GM23248 (cell line): ENCODE data around the gene DBX2. TPM values are rescaled to one million over a fixed set of nuclear protein-coding genes. Genes with fewer than 3 reads are reported as not detected.

Experiments
- DNase-seq: peaks from one replicate; pipeline ENCODE4 v3.0.0-alpha.2; 2015
- H2AFZ ChIP-seq: fragments of 200-600 bp; sonication (generic); 2 replicates; pipeline ENCODE4 v1.6.1; 2016; ENCODE audit warnings: antibody characterized with exemption
- H3F3A ChIP-seq: fragments of 200-600 bp; sonication (generic); 2 replicates; pipeline ENCODE4 v1.6.1; 2016; ENCODE audit warnings: mild to moderate bottlenecking, antibody characterized with exemption, mixed run types; ENCODE audit not compliant: insufficient read depth
- H3K27ac ChIP-seq: fragments of 200-600 bp; sonication (generic); 2 replicates; pipeline ENCODE4 v1.5.1; 2016; ENCODE audit warnings: mild to moderate bottlenecking
- H3K27me3 ChIP-seq: fragments of 200-600 bp; sonication (generic); replicated peaks from 2 replicates; pipeline ENCODE4 v1.6.1; 2016; ENCODE audit warnings: mild to moderate bottlenecking; ENCODE audit not compliant: insufficient read depth
- H3K36me3 ChIP-seq: fragments of 200-600 bp; sonication (generic); 2 replicates; pipeline ENCODE4 v1.6.1; 2016; ENCODE audit warnings: low read depth, mild to moderate bottlenecking
- H3K4me1 ChIP-seq: fragments of 200-600 bp; sonication (generic); 2 replicates; pipeline ENCODE4 v1.6.1; 2016; ENCODE audit warnings: mild to moderate bottlenecking; ENCODE audit not compliant: insufficient read depth
- H3K4me2 ChIP-seq: fragments of 200-600 bp; sonication (generic); one replicate; pipeline ENCODE4 v1.6.1; 2016; ENCODE audit warnings: mild to moderate bottlenecking; ENCODE audit not compliant: unreplicated experiment
- H3K4me3 ChIP-seq: fragments of 200-600 bp; sonication (generic); 2 replicates; pipeline ENCODE4 v1.5.1; 2016; ENCODE audit warnings: mild to moderate bottlenecking
- H3K79me2 ChIP-seq: fragments of 200-600 bp; sonication (generic); 2 replicates; pipeline ENCODE4 v1.6.1; 2016; ENCODE audit warnings: mild to moderate bottlenecking; ENCODE audit not compliant: insufficient read depth
- H3K9ac ChIP-seq: fragments of 200-600 bp; sonication (generic); 2 replicates; pipeline ENCODE4 v1.6.1; 2016; ENCODE audit warnings: mild to moderate bottlenecking
- H3K9me2 ChIP-seq: fragments of 200-600 bp; sonication (generic); 2 replicates; pipeline ENCODE4 v1.6.1; 2016; ENCODE audit warnings: mixed run types, mild to moderate bottlenecking, moderate library complexity; ENCODE audit not compliant: insufficient read depth
- H3K9me3 ChIP-seq: fragments of 200-600 bp; sonication (generic); one replicate; pipeline ENCODE4 v1.6.1; 2017; ENCODE audit warnings: low read depth
- H4K20me1 ChIP-seq: fragments of 200-600 bp; sonication (generic); 2 replicates; pipeline ENCODE4 v1.6.0; 2016; ENCODE audit not compliant: insufficient read depth
- EZH2 ChIP-seq: fragments of 200-600 bp; sonication (generic); IDR thresholded peaks from 2 replicates; pipeline ENCODE4 v1.6.1; 2018; ENCODE audit warnings: antibody characterized with exemption, mild to moderate bottlenecking; ENCODE audit not compliant: insufficient read depth, poor library complexity, severe bottlenecking
- EZH2phosphoT487 ChIP-seq: fragments of 200-600 bp; sonication (generic); IDR thresholded peaks from 2 replicates; pipeline ENCODE4 v1.6.1; 2018; ENCODE audit warnings: antibody characterized with exemption, moderate library complexity, mild to moderate bottlenecking, low read depth; ENCODE audit not compliant: insufficient read depth
- WGBS, 2 experiments: methylation state at CpG; one replicate each; pipeline ENCODE4 v1.1.6; 2015 to 2017; ENCODE audit warnings: low lambda C conversion rate in 2 of 2, low coverage in 1 of 2; ENCODE audit errors: missing lambda C conversion rate in 2 of 2; 5-methylcytosine and 5-hydroxymethylcytosine counted together
- in situ Hi-C: fragments of 300-500 bp; cut with MboI; formaldehyde crosslinking; loops from 2 replicates; pipeline ENCODE4 v1.15.0; 2020
- polyA plus RNA-seq: library from polyadenylated mRNA; unstranded; fragments of >200 nt; fragmentation: Nextera tagmentation; extraction: Ambion mirVana; gene quantifications from 2 replicates; pipeline ENCODE4 v1.2.1, GENCODE V29; 2016
- total RNA-seq: library from RNA; depleted of rRNA; stranded (reverse); fragments of >200 nt; shearing (Covaris generic); gene quantifications from 2 replicates; pipeline ENCODE4 v1.2.3, GENCODE V29; 2014

The DBX2 gene
- total and polyA plus RNA-seq, 2 experiments from 2014 or later = not detected

- DNase-seq = no peak
- Histone ChIP-seq H3K4me1 (no peaks in the 10 kb centered on the region), H3K27ac (no peak overlapping the region), H3K9me3 (no peaks in the 10 kb centered on the region), H3K27me3 (no peaks in the 10 kb centered on the region), H2AFZ (no peak overlapping the region), H3K36me3 (no peaks in the 10 kb centered on the region), H3K9ac (no peak overlapping the region), H3K4me3 (no peak overlapping the region), H4K20me1 (no peaks in the 10 kb centered on the region), H3F3A (no peaks in the 10 kb centered on the region), H3K79me2 (no peaks in the 10 kb centered on the region), H3K4me2 (no peak overlapping the region), H3K9me2 (no peaks in the 10 kb centered on the region)
- no peak for TF ChIP-seq EZH2phosphoT487
- no peak for TF ChIP-seq EZH2
- 19 to 22% methylated on average over 11 of the region's 11 CpGs for WGBS, 2 experiments
- in situ Hi-C loops = no loop called here
Measured at GRCh38 chr12:45034861-45035265, 16.0 kb downstream of the DBX2 start.

DNA sequence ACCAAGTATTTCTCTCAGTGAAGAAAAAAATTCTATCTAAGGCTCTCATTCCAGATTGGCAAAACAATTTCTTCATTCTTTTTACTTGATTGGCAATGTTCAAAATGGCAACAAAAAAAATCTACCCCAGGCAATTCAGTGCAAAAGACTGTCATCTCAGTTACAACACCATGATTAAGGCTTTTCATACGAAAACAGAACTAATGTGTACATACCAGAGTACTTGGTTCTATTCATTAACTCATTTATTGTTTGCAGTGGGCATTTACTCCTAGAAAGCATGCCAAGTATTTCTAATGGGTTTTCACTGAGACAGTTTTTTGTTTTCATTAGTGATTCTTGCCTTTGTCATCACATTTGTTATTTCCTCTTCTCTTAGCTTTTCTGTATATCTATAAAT lies 33.0 kb downstream of the DBX2 start:
- in situ Hi-C loops = no loop called here
- H3K9me2 ChIP-seq = no peaks in the 10 kb centered on the region; the same call in 1 of the 2 replicates
- H3K36me3 ChIP-seq = no peaks in the 10 kb centered on the region
- H3K9ac ChIP-seq = no peak overlapping the region
- no peak overlapping the region for H3K4me3 ChIP-seq
- no peak overlapping the region for H3K4me2 ChIP-seq
- WGBS, 2 experiments = 0 to 3% methylated on average over 1 of the region's 1 CpG
- H3K9me3 ChIP-seq = no peaks in the 10 kb centered on the region
- no peaks in the 10 kb centered on the region; the same call in none of the 2 replicates for H3K27me3 ChIP-seq
- DNase-seq = no peak
- no peak overlapping the region for H2AFZ ChIP-seq
- no peak overlapping the region for H3K27ac ChIP-seq
- no peaks in the 10 kb centered on the region for H4K20me1 ChIP-seq
- no peaks in the 10 kb centered on the region for H3K4me1 ChIP-seq
- no peaks in the 10 kb centered on the region for H3K79me2 ChIP-seq
- no peaks in the 10 kb centered on the region for H3F3A ChIP-seq
- TF ChIP-seq EZH2 (no peak), EZH2phosphoT487 (no peak)

- DNase-seq = no peak
- H3K4me3 ChIP-seq = no peak overlapping the region
- no peaks in the 10 kb centered on the region for H3K4me1 ChIP-seq
- H3K4me2 ChIP-seq = no peak overlapping the region
- H3K9ac ChIP-seq = no peak overlapping the region
- no peaks in the 10 kb centered on the region; the same call in 1 of the 2 replicates for H3K9me2 ChIP-seq
- no peaks in the 10 kb centered on the region for H3K79me2 ChIP-seq
- WGBS, 2 experiments = 55 to 67% methylated on average over 1 of the region's 1 CpG
- H3F3A ChIP-seq = no peaks in the 10 kb centered on the region
- H3K9me3 ChIP-seq = no peaks in the 10 kb centered on the region
- no peaks in the 10 kb centered on the region; the same call in none of the 2 replicates for H3K27me3 ChIP-seq
- H3K36me3 ChIP-seq = no peaks in the 10 kb centered on the region
- no peaks in the 10 kb centered on the region for H4K20me1 ChIP-seq
- in situ Hi-C loops = no loop called here
- no peak overlapping the region for H3K27ac ChIP-seq
- H2AFZ ChIP-seq = no peak overlapping the region
- TF ChIP-seq EZH2 (no peak), EZH2phosphoT487 (no peak)
Measured at GRCh38 chr12:45014396-45014795, 36.5 kb downstream of the DBX2 start.

- DNase-seq = no peak
- in situ Hi-C loops = no loop called here
- no peak overlapping the region for H2AFZ ChIP-seq
- TF ChIP-seq EZH2phosphoT487 = no peak
- no peak for TF ChIP-seq EZH2
- no peak overlapping the region for H3K27ac ChIP-seq
- no peaks in the 10 kb centered on the region for H3K4me1 ChIP-seq
- H3K9me2 ChIP-seq = no peaks in the 10 kb centered on the region; the same call in 1 of the 2 replicates
- H3K9me3 ChIP-seq = no peaks in the 10 kb centered on the region
- no peaks in the 10 kb centered on the region for H3F3A ChIP-seq
- no peak overlapping the region for H3K4me2 ChIP-seq
- H3K27me3 ChIP-seq = no peaks in the 10 kb centered on the region; the same call in none of the 2 replicates
- WGBS, 2 experiments = 64 to 65% methylated on average over 3 of the region's 3 CpGs
- no peak overlapping the region for H3K9ac ChIP-seq
- no peaks in the 10 kb centered on the region for H3K79me2 ChIP-seq
- no peaks in the 10 kb centered on the region for H4K20me1 ChIP-seq
- H3K4me3 ChIP-seq = no peak overlapping the region
- no peaks in the 10 kb centered on the region for H3K36me3 ChIP-seq
Measured at GRCh38 chr12:45012749-45013148, 38.1 kb downstream of the DBX2 start.

DNA sequence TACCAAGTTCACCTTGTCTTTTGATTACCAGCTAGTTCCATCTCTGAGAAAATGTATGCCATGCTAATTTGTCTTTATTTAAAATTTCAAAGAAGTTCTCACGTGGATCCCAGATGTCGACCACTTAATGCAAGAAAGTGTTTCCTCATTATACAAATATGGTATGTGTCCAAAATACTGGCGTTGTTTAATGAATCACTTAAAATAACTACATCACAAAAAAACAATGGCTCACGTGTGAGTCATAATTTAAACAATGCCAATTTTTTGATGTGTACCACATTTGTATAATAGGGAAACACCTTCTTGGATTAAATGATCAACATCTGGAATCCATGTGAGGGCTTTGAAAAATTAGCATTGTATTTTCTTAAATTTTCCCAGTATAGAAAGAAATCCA lies 40.8 kb downstream of the DBX2 start:
- no peak overlapping the region for H2AFZ ChIP-seq
- no peaks in the 10 kb centered on the region for H3F3A ChIP-seq
- H4K20me1 ChIP-seq = no peaks in the 10 kb centered on the region
- no peaks in the 10 kb centered on the region for H3K4me1 ChIP-seq
- H3K9me2 ChIP-seq = no peaks in the 10 kb centered on the region; the same call in 1 of the 2 replicates
- no peaks in the 10 kb centered on the region for H3K36me3 ChIP-seq
- DNase-seq = peak; percentile 40
- in situ Hi-C loops = no loop called here
- no peaks in the 10 kb centered on the region; the same call in none of the 2 replicates for H3K27me3 ChIP-seq
- H3K9ac ChIP-seq = no peak overlapping the region
- no peak overlapping the region for H3K27ac ChIP-seq
- 1 to 2% methylated on average over 4 of the region's 4 CpGs for WGBS, 2 experiments
- no peak overlapping the region for H3K4me3 ChIP-seq
- H3K79me2 ChIP-seq = no peaks in the 10 kb centered on the region
- TF ChIP-seq EZH2phosphoT487 = no peak
- no peak for TF ChIP-seq EZH2
- no peak overlapping the region for H3K4me2 ChIP-seq
- H3K9me3 ChIP-seq = no peaks in the 10 kb centered on the region
